HepG2 (cell line): ENCODE data around the gene L3MBTL1. TPM values are rescaled to one million over a fixed set of nuclear protein-coding genes. Genes with fewer than 3 reads are reported as not detected.

Experiments used
- ATAC-seq: fragments of 200-7000 bp; cut with Tn5 transposase; 3 replicates; pipeline ENCODE4 v1.9.1; 2020; ENCODE audit warnings: mild to moderate bottlenecking, moderate library complexity
- BruUV-seq: library from RNA; stranded (reverse); fragments of 400-500 nt; replicated peaks from 2 replicates; lab custom pipeline; 2021; lab: Mats Ljungman, UMichigan
- CTCF ChIA-PET: fragments of 300-600 bp; formaldehyde crosslinking; extraction: SDS; loops from one replicate; lab custom pipeline; 2021; ENCODE audit warnings: low total read pairs, inconsistent platforms, low intra/inter-chr PET ratio; lab: Yijun Ruan, JAX
- POLR2A ChIA-PET: fragments of 350-600 bp; sonication (Branson Sonifier 250); formaldehyde crosslinking; loops from one replicate; lab custom pipeline; 2020; ENCODE audit warnings: antibody characterized with exemption, inconsistent platforms; lab: Yijun Ruan, JAX
- DNase-seq: peaks from one replicate; pipeline ENCODE4 v3.0.0-alpha.2; 2015; ENCODE audit warnings: low spot score
- FAIRE-seq: peaks from 3 replicates; lab custom pipeline; 2011; peaks lifted over from hg19 to GRCh38; lab: Jason Lieb, UNC
- H2AFZ ChIP-seq: one replicate; pipeline ENCODE4 v1.6.1; 2011; ENCODE audit warnings: low read length, inconsistent platforms
- H3K27ac ChIP-seq: fragments of 300-600 bp; 3 replicates; pipeline ENCODE4 v1.8.0; 2011; ENCODE audit warnings: mixed run types, mild to moderate bottlenecking, mixed read lengths, low read length, inconsistent platforms; ENCODE audit not compliant: insufficient read depth; ENCODE audit errors: extremely low read length
- H3K27me3 ChIP-seq, 2 experiments: fragments of 200-600 bp in 1 of 2; 2 replicates in 1 of 2; 3 replicates in 1 of 2; pipeline versions ENCODE4 v1.6.0 to v1.8.0; 2011; ENCODE audit warnings: low read length in 2 of 2, mild to moderate bottlenecking in 2 of 2, moderate library complexity in 2 of 2, inconsistent platforms in 1 of 2; ENCODE audit not compliant: insufficient read depth in 2 of 2, control insufficient read depth in 1 of 2
- H3K36me3 ChIP-seq, 2 experiments: fragments of 200-600 bp in 1 of 2; replicated peaks in 1 of 2; 2 replicates in 1 of 2; 3 replicates in 1 of 2; pipeline versions ENCODE4 v1.5.1 to v1.8.0; 2011; ENCODE audit warnings: low read length in 2 of 2, inconsistent platforms in 1 of 2; ENCODE audit not compliant: insufficient read depth in 2 of 2, control insufficient read depth in 1 of 2
- H3K4me1 ChIP-seq: 2 replicates; pipeline ENCODE4 v1.5.1; 2012; ENCODE audit warnings: low read length, inconsistent platforms; ENCODE audit not compliant: insufficient read depth
- H3K4me2 ChIP-seq: 2 replicates; pipeline ENCODE4 v1.6.0; 2011; ENCODE audit warnings: low read depth, low read length, inconsistent platforms
- H3K4me3 ChIP-seq, 3 experiments: fragments of 200-600 bp in 1 of 3; sonication (generic), shearing (Covaris generic) in 1 of 3; replicated peaks in 1 of 3; 2 replicates each; pipeline ENCODE4 v1.5.1; 2011 to 2016; ENCODE audit warnings: low read length in 3 of 3, inconsistent platforms in 2 of 3, low read depth in 2 of 3, mild to moderate bottlenecking in 2 of 3, control low read depth in 1 of 3, mixed read lengths in 1 of 3; ENCODE audit not compliant: insufficient read depth in 1 of 3
- H3K79me2 ChIP-seq: one replicate; pipeline ENCODE4 v1.6.1; 2011; ENCODE audit warnings: low read length, inconsistent platforms; ENCODE audit not compliant: insufficient read depth
- H3K9ac ChIP-seq: 2 replicates; pipeline ENCODE4 v1.6.0; 2011; ENCODE audit warnings: mild to moderate bottlenecking, low read depth, low read length, inconsistent platforms; ENCODE audit not compliant: insufficient read depth
- H3K9me3 ChIP-seq: 2 replicates; pipeline ENCODE4 v1.5.1; 2012; ENCODE audit warnings: mild to moderate bottlenecking, low read length
- H4K20me1 ChIP-seq: 2 replicates; pipeline ENCODE4 v1.6.0; 2011; ENCODE audit warnings: inconsistent platforms, mild to moderate bottlenecking, low read length, moderate library complexity; ENCODE audit not compliant: insufficient read depth
- ASH2L ChIP-seq: fragments of 300-600, 200-600 bp; sonication (generic); IDR thresholded peaks from 2 replicates; pipeline ENCODE4 v1.7.0; 2017; ENCODE audit warnings: low read depth, mild to moderate bottlenecking, moderate library complexity, mixed read lengths, low read length; ENCODE audit not compliant: insufficient read length
- CHD4 ChIP-seq: fragments of 200-600 bp; sonication (generic); IDR thresholded peaks from 2 replicates; pipeline ENCODE4 v1.7.0; 2017; ENCODE audit warnings: mild to moderate bottlenecking, low read length, borderline replicate concordance
- KDM3A ChIP-seq: IDR thresholded peaks from 2 replicates; pipeline ENCODE4 v1.6.1; 2018; ENCODE audit warnings: low read depth, missing compliant biosample characterization
- PTBP1 ChIP-seq: fragments of 200-400 bp; formaldehyde crosslinking; IDR thresholded peaks from 2 replicates; pipeline ENCODE4 v1.6.1; 2018; ENCODE audit warnings: low read length, low read depth; ENCODE audit not compliant: poor library complexity, severe bottlenecking
- SOX13 ChIP-seq, 3 experiments: fragments of 450-650 bp in 1 of 3; sonication (generic) in 1 of 3; formaldehyde crosslinking in 1 of 3; IDR thresholded peaks in 2 of 3; conservative IDR thresholded peaks in 1 of 3; 2 replicates each; pipeline versions ENCODE4 v1.5.0 to v1.6.1; 2016 to 2020; ENCODE audit warnings: antibody characterized with exemption in 1 of 3, mild to moderate bottlenecking in 1 of 3, missing compliant biosample characterization in 1 of 3, missing genetic modification reagents in 1 of 3, moderate library complexity in 1 of 3
- THAP11 ChIP-seq: IDR thresholded peaks from 2 replicates; pipeline ENCODE4 v1.6.1; 2016; ENCODE audit warnings: missing biosample characterization, missing genetic modification reagents
- ZKSCAN8 ChIP-seq: IDR thresholded peaks from 2 replicates; pipeline ENCODE4 v1.6.1; 2016; ENCODE audit warnings: borderline replicate concordance, missing genetic modification reagents, missing compliant biosample characterization
- ZNF343 ChIP-seq: sonication (generic); formaldehyde crosslinking; IDR thresholded peaks from 2 replicates; pipeline ENCODE4 v1.4.0; 2020; ENCODE audit warnings: mild to moderate bottlenecking, missing genetic modification reagents
- ZNF446 ChIP-seq: sonication (generic); formaldehyde crosslinking; IDR thresholded peaks from 2 replicates; pipeline ENCODE4 v1.5.0; 2020; ENCODE audit warnings: mild to moderate bottlenecking, missing genetic modification reagents
- ZNF569 ChIP-seq: sonication (generic); formaldehyde crosslinking; IDR thresholded peaks from 2 replicates; pipeline ENCODE4 v1.5.0; 2020; ENCODE audit warnings: mild to moderate bottlenecking, missing genetic modification reagents, moderate library complexity, borderline replicate concordance
- ZNF672 ChIP-seq: sonication (generic); formaldehyde crosslinking; IDR thresholded peaks from 2 replicates; pipeline ENCODE4 v1.8.1; 2022; ENCODE audit warnings: missing genetic modification reagents
- WGBS: methylation state at CpG from one replicate; pipeline ENCODE4 v1.1.6; 2017; ENCODE audit warnings: low lambda C conversion rate; 5-methylcytosine and 5-hydroxymethylcytosine counted together
- in situ Hi-C: cut with HindIII; loops from 2 replicates; pipeline ENCODE4 v1.10.0; 2017; ENCODE audit warnings: low pct_unique_long_range_greater_than_20kb; ENCODE audit not compliant: extremely low pct_ligation_motif_present
- intact Hi-C: fragments of 100-400 bp; cut with micrococcal nuclease; formaldehyde crosslinking; loops from one replicate; pipeline ENCODE4 v1.10.0; 2022; ENCODE audit not compliant: unreplicated experiment
- polyA plus RNA-seq, 8 experiments: library from polyadenylated mRNA; depleted of rRNA in 3 of 8; stranded (reverse) in 7 of 8; unstranded in 1 of 8; fragments of >200 nt; fragmentation: Illumina TruSeq in 4 of 8; extraction: Trizol in 4 of 8; gene quantifications; 2 replicates each; pipeline versions ENCODE4 v1.2.1 to v1.2.3, GENCODE V29; 2011 to 2016; ENCODE audit warnings: low read depth in 4 of 8, missing spikeins in 1 of 8, mixed read lengths in 1 of 8; ENCODE audit not compliant: insufficient read depth in 1 of 8
- total RNA-seq, 5 experiments: library from RNA; depleted of rRNA; stranded (reverse); fragments of >200 nt; fragmentation: Illumina TruSeq; extraction: Trizol; gene quantifications; 2 replicates each; pipeline ENCODE4 v1.2.3, GENCODE V29; 2016; ENCODE audit warnings: low read depth in 1 of 5
- TF ChIP-seq, protein P1 (sequence below): sonication (generic); formaldehyde crosslinking; IDR thresholded peaks from 2 replicates; pipeline ENCODE4 v1.5.0; 2020; ENCODE audit warnings: mild to moderate bottlenecking, missing genetic modification reagents
- TF ChIP-seq, protein P2 (sequence below): sonication (generic); formaldehyde crosslinking; IDR thresholded peaks from 2 replicates; pipeline ENCODE4 v1.5.1; 2020; ENCODE audit warnings: missing genetic modification reagents, mild to moderate bottlenecking, borderline replicate concordance
- TF ChIP-seq, protein P3 (sequence below): sonication (generic); formaldehyde crosslinking; IDR thresholded peaks from 2 replicates; pipeline ENCODE4 v1.5.1; 2020; ENCODE audit warnings: missing genetic modification reagents, mild to moderate bottlenecking, borderline replicate concordance
- TF ChIP-seq, protein P4 (sequence below), 2 experiments: fragments of 450-650 bp in 1 of 2; sonication (generic) in 1 of 2; formaldehyde crosslinking; IDR thresholded peaks; 2 replicates each; pipeline versions ENCODE4 v1.5.0 to v1.8.0; 2020 to 2022; ENCODE audit warnings: mild to moderate bottlenecking in 1 of 2, missing genetic modification reagents in 1 of 2

Gene L3MBTL1
- total and polyA plus RNA-seq, 2 of the 13 experiments (the other 11 are each of a cell fraction or from before 2014, with no cell fraction given) = 9.0 to 17.8 TPM

DNA sequence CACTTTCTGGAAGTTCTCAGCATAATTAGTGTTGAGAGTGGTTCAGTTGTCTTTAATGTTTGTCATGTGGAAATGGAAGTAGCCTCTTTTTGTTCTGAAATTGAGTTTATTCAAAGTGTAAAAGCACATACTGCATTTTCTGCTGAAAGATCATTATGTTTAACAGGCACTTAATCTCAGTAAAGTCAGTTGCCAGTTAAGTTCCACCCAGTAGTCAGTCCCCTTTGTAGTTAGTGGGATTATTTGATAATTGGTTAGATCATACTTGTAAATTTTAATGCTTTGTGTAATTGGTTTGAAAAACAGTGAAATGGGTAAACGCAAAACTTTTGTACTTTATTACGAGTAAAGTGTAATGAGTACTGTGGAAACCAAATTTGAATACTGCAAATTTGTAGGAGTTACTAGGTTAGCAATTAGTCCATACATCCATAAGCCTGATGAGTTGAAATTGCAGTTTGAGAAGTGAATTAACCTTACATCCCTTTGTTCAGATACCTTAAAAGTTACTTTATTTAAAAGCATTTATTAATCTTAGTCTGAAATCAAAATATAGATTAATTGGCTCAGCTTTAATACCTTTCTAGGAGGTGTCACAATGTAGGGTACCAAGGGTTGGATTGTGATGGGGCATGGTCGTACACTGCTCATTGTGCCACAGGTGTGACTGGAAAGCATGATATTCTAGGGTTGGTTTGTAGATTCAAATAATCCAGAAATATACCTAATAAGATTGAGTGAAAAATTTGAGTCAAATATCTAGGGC is 45.4 kb upstream of the L3MBTL1 start:
- Histone ChIP-seq H3K9ac (no peak overlapping the region), H3K79me2 (peaks cover 53% of the 10 kb centered on the region), H3K27me3 (no peaks in the 10 kb centered on the region; a peak in 1 of 5 replicates), H3K9me3 (no peaks in the 10 kb centered on the region), H3K36me3 (peaks cover 17 to 76% of the 10 kb centered on the region in 2 experiments), H4K20me1 (peaks cover 68% of the 10 kb centered on the region), H3K4me3 (no peak overlapping the region), H3K4me1 (peaks cover 46% of the 10 kb centered on the region), H3K27ac (no peak overlapping the region), H3K4me2 (peak overlapping the region; percentile 6; the same call in 1 of the 2 replicates), H2AFZ (no peak overlapping the region)
- ChIA-PET CTCF (no interaction called here), POLR2A (interaction anchor here (0.6 to 1.6 kb wide), 4 partner anchors 13 to 1769 kb away, joined by 3 to 7 read pairs (median 4); no protein-coding TSS in a partner anchor)
- FAIRE-seq (no peak), DNase-seq (no peak), ATAC-seq (no peak)
- BruUV-seq = no TSS peak
- WGBS = 94% methylated on average over 3 of the region's 3 CpGs
- in situ Hi-C loops = no loop called here
- intact Hi-C loops = no loop called here
- peak; percentile 15 for TF ChIP-seq ASH2L
- TF ChIP-seq, protein P1, sequence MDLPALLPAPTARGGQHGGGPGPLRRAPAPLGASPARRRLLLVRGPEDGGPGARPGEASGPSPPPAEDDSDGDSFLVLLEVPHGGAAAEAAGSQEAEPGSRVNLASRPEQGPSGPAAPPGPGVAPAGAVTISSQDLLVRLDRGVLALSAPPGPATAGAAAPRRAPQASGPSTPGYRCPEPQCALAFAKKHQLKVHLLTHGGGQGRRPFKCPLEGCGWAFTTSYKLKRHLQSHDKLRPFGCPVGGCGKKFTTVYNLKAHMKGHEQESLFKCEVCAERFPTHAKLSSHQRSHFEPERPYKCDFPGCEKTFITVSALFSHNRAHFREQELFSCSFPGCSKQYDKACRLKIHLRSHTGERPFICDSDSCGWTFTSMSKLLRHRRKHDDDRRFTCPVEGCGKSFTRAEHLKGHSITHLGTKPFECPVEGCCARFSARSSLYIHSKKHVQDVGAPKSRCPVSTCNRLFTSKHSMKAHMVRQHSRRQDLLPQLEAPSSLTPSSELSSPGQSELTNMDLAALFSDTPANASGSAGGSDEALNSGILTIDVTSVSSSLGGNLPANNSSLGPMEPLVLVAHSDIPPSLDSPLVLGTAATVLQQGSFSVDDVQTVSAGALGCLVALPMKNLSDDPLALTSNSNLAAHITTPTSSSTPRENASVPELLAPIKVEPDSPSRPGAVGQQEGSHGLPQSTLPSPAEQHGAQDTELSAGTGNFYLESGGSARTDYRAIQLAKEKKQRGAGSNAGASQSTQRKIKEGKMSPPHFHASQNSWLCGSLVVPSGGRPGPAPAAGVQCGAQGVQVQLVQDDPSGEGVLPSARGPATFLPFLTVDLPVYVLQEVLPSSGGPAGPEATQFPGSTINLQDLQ = no peak
- TF ChIP-seq, protein P2, sequence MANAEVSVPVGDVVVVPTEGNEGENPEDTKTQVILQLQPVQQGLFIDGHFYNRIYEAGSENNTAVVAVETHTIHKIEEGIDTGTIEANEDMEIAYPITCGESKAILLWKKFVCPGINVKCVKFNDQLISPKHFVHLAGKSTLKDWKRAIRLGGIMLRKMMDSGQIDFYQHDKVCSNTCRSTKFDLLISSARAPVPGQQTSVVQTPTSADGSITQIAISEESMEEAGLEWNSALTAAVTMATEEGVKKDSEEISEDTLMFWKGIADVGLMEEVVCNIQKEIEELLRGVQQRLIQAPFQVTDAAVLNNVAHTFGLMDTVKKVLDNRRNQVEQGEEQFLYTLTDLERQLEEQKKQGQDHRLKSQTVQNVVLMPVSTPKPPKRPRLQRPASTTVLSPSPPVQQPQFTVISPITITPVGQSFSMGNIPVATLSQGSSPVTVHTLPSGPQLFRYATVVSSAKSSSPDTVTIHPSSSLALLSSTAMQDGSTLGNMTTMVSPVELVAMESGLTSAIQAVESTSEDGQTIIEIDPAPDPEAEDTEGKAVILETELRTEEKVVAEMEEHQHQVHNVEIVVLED (CRISPR knock-in tag) = 0 out of 2 replicates have a peak, but pooled peaks have one; percentile 13
- TF ChIP-seq THAP11 = no peak
- TF ChIP-seq ZKSCAN8 (CRISPR knock-in tag) = no peak
- TF ChIP-seq ZNF569 = no peak
- no peak for TF ChIP-seq SOX13 (IDR thresholded peaks at IDR 0.05)
- TF ChIP-seq SOX13 (CRISPR knock-in tag; conservative IDR thresholded peaks at IDR 0.05 in 1 of 2, IDR thresholded peaks at IDR 0.05 in 1 of 2) = peak in 1 of 2 experiments; percentile 63; a peak in 1 of 4 replicates
- no peak for TF ChIP-seq PTBP1
- TF ChIP-seq KDM3A (CRISPR knock-in tag) = no peak
- TF ChIP-seq CHD4 = no peak
- TF ChIP-seq, protein P3, sequence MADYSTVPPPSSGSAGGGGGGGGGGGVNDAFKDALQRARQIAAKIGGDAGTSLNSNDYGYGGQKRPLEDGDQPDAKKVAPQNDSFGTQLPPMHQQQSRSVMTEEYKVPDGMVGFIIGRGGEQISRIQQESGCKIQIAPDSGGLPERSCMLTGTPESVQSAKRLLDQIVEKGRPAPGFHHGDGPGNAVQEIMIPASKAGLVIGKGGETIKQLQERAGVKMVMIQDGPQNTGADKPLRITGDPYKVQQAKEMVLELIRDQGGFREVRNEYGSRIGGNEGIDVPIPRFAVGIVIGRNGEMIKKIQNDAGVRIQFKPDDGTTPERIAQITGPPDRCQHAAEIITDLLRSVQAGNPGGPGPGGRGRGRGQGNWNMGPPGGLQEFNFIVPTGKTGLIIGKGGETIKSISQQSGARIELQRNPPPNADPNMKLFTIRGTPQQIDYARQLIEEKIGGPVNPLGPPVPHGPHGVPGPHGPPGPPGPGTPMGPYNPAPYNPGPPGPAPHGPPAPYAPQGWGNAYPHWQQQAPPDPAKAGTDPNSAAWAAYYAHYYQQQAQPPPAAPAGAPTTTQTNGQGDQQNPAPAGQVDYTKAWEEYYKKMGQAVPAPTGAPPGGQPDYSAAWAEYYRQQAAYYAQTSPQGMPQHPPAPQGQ (CRISPR knock-in tag) = no peak
- no peak for TF ChIP-seq ZNF343 (CRISPR knock-in tag)
- TF ChIP-seq, protein P4, sequence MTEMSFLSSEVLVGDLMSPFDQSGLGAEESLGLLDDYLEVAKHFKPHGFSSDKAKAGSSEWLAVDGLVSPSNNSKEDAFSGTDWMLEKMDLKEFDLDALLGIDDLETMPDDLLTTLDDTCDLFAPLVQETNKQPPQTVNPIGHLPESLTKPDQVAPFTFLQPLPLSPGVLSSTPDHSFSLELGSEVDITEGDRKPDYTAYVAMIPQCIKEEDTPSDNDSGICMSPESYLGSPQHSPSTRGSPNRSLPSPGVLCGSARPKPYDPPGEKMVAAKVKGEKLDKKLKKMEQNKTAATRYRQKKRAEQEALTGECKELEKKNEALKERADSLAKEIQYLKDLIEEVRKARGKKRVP (CRISPR knock-in tag; IDR thresholded peaks at IDR 0.05) = peak in 1 of 2 experiments; percentile 17; a peak in 1 of 4 replicates
- TF ChIP-seq ZNF446 (CRISPR knock-in tag) = no peak
- no peak for TF ChIP-seq ZNF672 (CRISPR knock-in tag)
